Liver (tissue), 9 donors: ENCODE data around the gene PEX19. TPM values are rescaled to one million over a fixed set of nuclear protein-coding genes. Genes with fewer than 3 reads are reported as not detected.

Experiments used
- DNase-seq: peaks from one replicate; pipeline ENCODE4 v3.0.0-alpha.2; 2017; ENCODE audit warnings: low spot score
- H3K27ac ChIP-seq, 2 donors: one replicate each; pipeline ENCODE4 v1.7.0; 2013; ENCODE audit warnings: inconsistent platforms in 2 of 2, low read length in 2 of 2, control low read depth in 1 of 2, low read depth in 1 of 2, mild to moderate bottlenecking in 1 of 2
- H3K27me3 ChIP-seq, 4 donors: one replicate each; pipeline versions ENCODE4 v1.6.1 to v1.7.0; 2013; ENCODE audit warnings: low read length in 3 of 4, inconsistent platforms in 1 of 4, mild to moderate bottlenecking in 1 of 4, moderate library complexity in 1 of 4; ENCODE audit not compliant: control insufficient read depth in 4 of 4, insufficient read depth in 4 of 4
- H3K36me3 ChIP-seq, 4 donors: one replicate each; pipeline versions ENCODE4 v1.6.1 to v1.7.0; 2013; ENCODE audit warnings: low read length in 3 of 4, mild to moderate bottlenecking in 3 of 4, low read depth in 1 of 4, moderate library complexity in 1 of 4; ENCODE audit not compliant: control insufficient read depth in 4 of 4, insufficient read depth in 3 of 4
- H3K4me1 ChIP-seq, 4 donors: one replicate each; pipeline versions ENCODE4 v1.6.1 to v1.7.0; 2013; ENCODE audit warnings: low read length in 3 of 4, mild to moderate bottlenecking in 3 of 4, moderate library complexity in 1 of 4; ENCODE audit not compliant: control insufficient read depth in 4 of 4, insufficient read depth in 4 of 4
- H3K4me3 ChIP-seq, 3 donors: one replicate each; pipeline versions ENCODE4 v1.6.1 to v1.7.0; 2013; ENCODE audit warnings: low read length in 3 of 3, control low read depth in 1 of 3, low read depth in 1 of 3, mild to moderate bottlenecking in 1 of 3
- H3K9ac ChIP-seq, 2 donors: one replicate each; pipeline ENCODE4 v1.7.0; 2013; ENCODE audit warnings: low read length in 2 of 2, mild to moderate bottlenecking in 2 of 2, moderate library complexity in 2 of 2, control low read depth in 1 of 2, low read depth in 1 of 2
- H3K9me3 ChIP-seq, 4 donors: one replicate each; pipeline versions ENCODE4 v1.6.1 to v1.7.0; 2013; ENCODE audit warnings: low read length in 3 of 4; ENCODE audit not compliant: control insufficient read depth in 4 of 4
- CTCF ChIP-seq: fragments of 150-350 bp; IDR thresholded peaks from 2 replicates; pipeline ENCODE4 v1.5.1; 2017; ENCODE audit warnings: improper control_type of control experiment, low read depth, low read length; ENCODE audit not compliant: missing input control
- EGR1 ChIP-seq, 2 donors: IDR thresholded peaks; 2 replicates each; pipeline ENCODE4 v1.6.1; 2016 to 2018; ENCODE audit warnings: antibody characterized with exemption in 2 of 2, low read depth in 2 of 2
- FOXA1 ChIP-seq: IDR thresholded peaks from 2 replicates; pipeline ENCODE4 v1.6.1; 2016; ENCODE audit warnings: antibody characterized with exemption
- FOXA2 ChIP-seq: IDR thresholded peaks from 2 replicates; pipeline ENCODE4 v1.6.1; 2016; ENCODE audit warnings: antibody characterized with exemption
- GABPA ChIP-seq, 2 donors: IDR thresholded peaks in 1 of 2; conservative IDR thresholded peaks in 1 of 2; 2 replicates each; pipeline ENCODE4 v1.6.1; 2016; ENCODE audit warnings: antibody characterized with exemption in 2 of 2, mild to moderate bottlenecking in 1 of 2, moderate library complexity in 1 of 2
- HNF4A ChIP-seq, 2 donors: conservative IDR thresholded peaks; 2 replicates each; pipeline ENCODE4 v1.6.1; 2016; ENCODE audit warnings: antibody characterized with exemption in 2 of 2, mild to moderate bottlenecking in 2 of 2
- HNF4G ChIP-seq: IDR thresholded peaks from 2 replicates; pipeline ENCODE4 v1.6.1; 2016; ENCODE audit warnings: antibody characterized with exemption
- JUND ChIP-seq, 2 donors: IDR thresholded peaks; 2 replicates each; pipeline ENCODE4 v1.6.1; 2016; ENCODE audit warnings: antibody characterized with exemption in 2 of 2
- NR2F2 ChIP-seq: IDR thresholded peaks from 2 replicates; pipeline ENCODE4 v1.6.1; 2016; ENCODE audit warnings: antibody characterized with exemption
- RAD21 ChIP-seq, 2 donors: IDR thresholded peaks; 2 replicates each; pipeline ENCODE4 v1.6.1; 2016; ENCODE audit warnings: antibody characterized with exemption in 2 of 2, mild to moderate bottlenecking in 2 of 2
- REST ChIP-seq: IDR thresholded peaks from 2 replicates; pipeline ENCODE4 v1.6.1; 2016; ENCODE audit warnings: antibody characterized with exemption, mild to moderate bottlenecking
- RXRA ChIP-seq, 2 donors: IDR thresholded peaks; 2 replicates each; pipeline ENCODE4 v1.6.1; 2017 to 2018; ENCODE audit warnings: antibody characterized with exemption in 2 of 2, mild to moderate bottlenecking in 1 of 2
- SP1 ChIP-seq: IDR thresholded peaks from 2 replicates; pipeline ENCODE4 v1.6.1; 2018; ENCODE audit warnings: antibody characterized with exemption, mild to moderate bottlenecking
- TAF1 ChIP-seq: conservative IDR thresholded peaks from 2 replicates; pipeline ENCODE4 v1.6.1; 2016; ENCODE audit warnings: antibody characterized with exemption, mild to moderate bottlenecking
- YY1 ChIP-seq: IDR thresholded peaks from 2 replicates; pipeline ENCODE4 v1.6.1; 2016; ENCODE audit warnings: antibody characterized with exemption, mild to moderate bottlenecking
- ZBTB33 ChIP-seq: IDR thresholded peaks from 2 replicates; pipeline ENCODE4 v1.6.1; 2016; ENCODE audit warnings: antibody characterized with exemption
- WGBS: extraction: QIAGEN DNeasy Blood & Tissue Kit; methylation state at CpG from one replicate; pipeline ENCODE4 v1.1.7; 2013; 5-methylcytosine and 5-hydroxymethylcytosine counted together
- polyA plus RNA-seq, 2 donors: library from polyadenylated mRNA; stranded (reverse) in 1 of 2; unstranded in 1 of 2; fragments of 200-250 nt in 1 of 2; fragments of >200 nt in 1 of 2; fragmentation: Nextera tagmentation in 1 of 2; extraction: Ambion mirVana in 1 of 2; gene quantifications; one replicate each; pipeline versions ENCODE4 v1.2.1 to v1.2.3, GENCODE V29; 2013 to 2015
- total RNA-seq, 2 donors: library from RNA; depleted of rRNA; stranded (reverse); fragments of >200 nt; gene quantifications; one replicate each; pipeline ENCODE4 v1.2.3, GENCODE V29; 2014
- TF ChIP-seq, protein P1 (sequence below): IDR thresholded peaks from 2 replicates; pipeline ENCODE4 v1.6.1; 2016; ENCODE audit warnings: antibody characterized with exemption
- TF ChIP-seq, protein P2 (sequence below): IDR thresholded peaks from 2 replicates; pipeline ENCODE4 v1.6.1; 2016; ENCODE audit warnings: antibody characterized with exemption
- donor health status: healthy.
- donor health status: healthy.
- donor health status: healthy.
- donor health status: healthy.
- donor health status: healthy.

Gene PEX19
- total and polyA plus RNA-seq, 4 donors, result 24.8 to 73.9 (median 43.7) TPM

DNA sequence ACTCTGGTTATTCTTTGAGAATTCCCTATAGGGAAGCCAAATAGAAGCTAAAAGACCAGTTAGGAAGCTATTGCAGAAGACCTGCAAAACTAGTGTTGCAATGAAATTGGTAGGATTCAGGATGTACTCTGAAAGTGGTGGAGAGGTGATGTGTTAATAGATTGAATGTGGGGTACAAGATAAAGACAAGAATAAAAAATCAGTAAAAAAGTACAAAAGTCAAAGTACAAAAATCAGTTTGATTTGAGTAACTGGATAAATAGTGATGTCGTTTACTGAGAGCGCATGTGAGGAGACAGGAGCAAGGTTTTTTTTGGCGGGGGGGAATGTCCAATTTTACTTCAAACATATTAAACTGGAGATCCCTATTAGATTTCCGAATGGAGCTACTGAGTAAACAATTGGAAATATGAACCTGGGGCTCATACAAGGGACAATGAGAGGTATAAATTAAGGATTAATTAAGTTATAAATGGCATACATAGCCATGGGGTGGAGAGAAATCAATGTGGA, 20.1 kb downstream of the PEX19 start:
- no peak for TF ChIP-seq EGR1 (IDR thresholded peaks at IDR 0.05; ENCODE audit: low read depth in 2 of 2)
- no peak for TF ChIP-seq REST
- TF ChIP-seq, protein P1, sequence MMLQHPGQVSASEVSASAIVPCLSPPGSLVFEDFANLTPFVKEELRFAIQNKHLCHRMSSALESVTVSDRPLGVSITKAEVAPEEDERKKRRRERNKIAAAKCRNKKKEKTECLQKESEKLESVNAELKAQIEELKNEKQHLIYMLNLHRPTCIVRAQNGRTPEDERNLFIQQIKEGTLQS, result no peak
- peak; percentile 48 for TF ChIP-seq YY1
- TF ChIP-seq, protein P2, sequence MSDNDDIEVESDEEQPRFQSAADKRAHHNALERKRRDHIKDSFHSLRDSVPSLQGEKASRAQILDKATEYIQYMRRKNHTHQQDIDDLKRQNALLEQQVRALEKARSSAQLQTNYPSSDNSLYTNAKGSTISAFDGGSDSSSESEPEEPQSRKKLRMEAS, result peak; percentile 65
- peak; percentile 83 for TF ChIP-seq ZBTB33
- no peak for TF ChIP-seq CTCF
- TF ChIP-seq RXRA (IDR thresholded peaks at IDR 0.05), result peak; percentile 82 to 88
- TF ChIP-seq SP1, result peak; percentile 91
- no peak for TF ChIP-seq FOXA1
- TF ChIP-seq HNF4A (conservative IDR thresholded peaks at IDR 0.05), result peak; percentile 97 to 98
- TF ChIP-seq TAF1, result peak; percentile 31
- TF ChIP-seq JUND (IDR thresholded peaks at IDR 0.05), result peak in 1 of 2 donors; percentile 73
- TF ChIP-seq GABPA (IDR thresholded peaks at IDR 0.05 in 1 of 2, conservative IDR thresholded peaks at IDR 0.05 in 1 of 2), result peak in 1 of 2 donors; percentile 49
- TF ChIP-seq RAD21 (IDR thresholded peaks at IDR 0.05), result peak; percentile 18 to 27
- peak; percentile 83 for TF ChIP-seq HNF4G
- TF ChIP-seq NR2F2, result no peak
- no peak for TF ChIP-seq FOXA2
- Histone ChIP-seq H3K27ac (peak overlapping the region; percentile 43 to 73), H3K9ac (peak overlapping the region in 1 of 2 donors; percentile 42), H3K36me3 (no peaks in the 10 kb centered on the region), H3K27me3 (no peaks in the 10 kb centered on the region), H3K4me1 (peaks cover 8 to 51% (median 35%) of the 10 kb centered on the region in 4 donors), H3K9me3 (no peaks in the 10 kb centered on the region), H3K4me3 (no peak overlapping the region)
- 35% methylated on average over 4 of the region's 4 CpGs for WGBS
- DNase-seq, result no peak
